Choroid plexus epithelial cell (primary cell): ENCODE measurements around the gene PPP1CA.

ENCODE experiments used
- DNase-seq: peaks from one replicate; pipeline ENCODE4 v3.0.0-alpha.2; 2010; ENCODE audit warnings: low read depth
- H3K4me3 ChIP-seq: 2 replicates; pipeline ENCODE4 v1.5.1; 2011; ENCODE audit warnings: low read depth, mild to moderate bottlenecking, control low read depth, low read length, moderate library complexity
- CTCF ChIP-seq: conservative IDR thresholded peaks from 2 replicates; pipeline ENCODE4 v1.5.1; 2011; ENCODE audit warnings: low read depth, mild to moderate bottlenecking, control low read depth, inconsistent platforms, low read length, moderate library complexity

The PPP1CA gene

GRCh38 chr11:67401495-67402191, at the start of gene PPP1CA:
Gene PPP1CA, minus strand, starts transcription at chr11:67401858. Its CDS starts 76 bp downstream, at chr11:67401782.
- DNase-seq: peak; percentile 88
- TF ChIP-seq CTCF: peak; percentile 23
- peak within 1 kb of the TSS; percentile 90 for H3K4me3 ChIP-seq

GRCh38 chr11:67450796-67451657, 49.4 kb upstream of the PPP1CA start:
- H3K4me3 ChIP-seq: no peak overlapping the region
- DNase-seq: no peak
- no peak for TF ChIP-seq CTCF

- no peak for TF ChIP-seq CTCF
- no peak for DNase-seq
- H3K4me3 ChIP-seq: no peak overlapping the region
These were observed 47.6 kb upstream of the PPP1CA start for GRCh38 chr11:67449116-67449844.

- DNase-seq: no peak
- H3K4me3 ChIP-seq: no peak overlapping the region
- no peak for TF ChIP-seq CTCF
These were observed 46.6 kb upstream of the PPP1CA start for GRCh38 chr11:67448220-67448609.

GRCh38 chr11:67445515-67445914, 43.9 kb upstream of the PPP1CA start:
- H3K4me3 ChIP-seq: no peak overlapping the region
- DNase-seq: no peak
- no peak for TF ChIP-seq CTCF

- H3K4me3 ChIP-seq: peak overlapping the region; percentile 79
- DNase-seq: no peak
These were observed 41.1 kb upstream of the PPP1CA start for GRCh38 chr11:67442504-67443404.

More at GRCh38 chr11:67442504-67443404, 41.1 kb upstream of the PPP1CA start:
- no peak for TF ChIP-seq CTCF
